ENCODE measurements around the gene FAM216B. TPM values are rescaled to one million over a fixed set of nuclear protein-coding genes. Genes with fewer than 3 reads are reported as not detected.

Gene FAM216B
- total RNA-seq, 2 donors from 2014 or later: not detected

DNA sequence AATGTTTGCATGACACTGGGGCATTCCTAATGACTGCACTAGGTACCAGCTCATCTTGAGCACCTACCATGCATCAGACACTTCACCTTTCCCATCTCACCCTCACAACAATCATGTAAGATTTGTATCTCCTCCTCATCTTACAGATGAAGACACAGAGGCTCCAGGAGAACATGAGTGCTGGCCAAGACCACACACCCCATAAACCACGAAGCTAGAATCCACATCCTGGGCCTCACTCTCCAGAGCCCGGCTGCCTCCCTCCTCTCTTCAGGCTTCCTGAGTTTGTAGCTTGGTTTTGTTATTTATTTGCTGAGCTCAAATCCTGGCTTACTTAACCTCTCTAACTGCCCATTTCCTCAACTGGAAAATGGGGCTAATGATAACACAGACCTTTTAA, 25.9 kb downstream of the FAM216B start:
- Mint-ChIP-seq H3K27me3 (ENCODE audit: insufficient read depth) (peaks cover 2% of the 10 kb centered on the region), H3K4me3 (no peak overlapping the region), H3K36me3 (ENCODE audit: low read depth) (peaks cover 4% of the 10 kb centered on the region), H3K4me1 (no peaks in the 10 kb centered on the region), H3K9me3 (peaks cover 6% of the 10 kb centered on the region), H3K27ac (no peak overlapping the region)
- no peak for TF ChIP-seq CTCF (conservative IDR thresholded peaks at IDR 0.05)
- Histone ChIP-seq H3K9ac (ENCODE audit: extremely low read depth, low read length, poor library complexity, severe bottlenecking) (no peak overlapping the region), H3K4me1 (ENCODE audit: control insufficient read depth, insufficient read depth, low read length) (no peaks in the 10 kb centered on the region), H3K36me3 (ENCODE audit: control insufficient read depth, insufficient read depth, low read length) (no peaks in the 10 kb centered on the region), H3K27me3 (ENCODE audit: control insufficient read depth, insufficient read depth, low read length, poor library complexity, severe bottlenecking) (no peaks in the 10 kb centered on the region), H3K27ac (ENCODE audit: low read depth, low read length) (no peak overlapping the region), H3K4me3 (ENCODE audit: low read length) (no peak overlapping the region), H3K9me3 (ENCODE audit: control insufficient read depth, low read length) (no peaks in the 10 kb centered on the region)
- 100% methylated on average over 2 of the region's 2 CpGs for WGBS, 2 experiments (ENCODE audit: insufficient coverage in 1 of 2, insufficient read length in 1 of 2)
- no peak for DNase-seq

GRCh38 chr13:42807866-42808265, 26.5 kb downstream of the FAM216B start:
- Histone ChIP-seq H3K27ac (ENCODE audit: low read depth, low read length) (no peak overlapping the region), H3K27me3 (ENCODE audit: control insufficient read depth, insufficient read depth, low read length, poor library complexity, severe bottlenecking) (no peaks in the 10 kb centered on the region), H3K36me3 (ENCODE audit: control insufficient read depth, insufficient read depth, low read length) (no peaks in the 10 kb centered on the region), H3K9ac (ENCODE audit: extremely low read depth, low read length, poor library complexity, severe bottlenecking) (no peak overlapping the region), H3K9me3 (ENCODE audit: control insufficient read depth, low read length) (no peaks in the 10 kb centered on the region), H3K4me1 (ENCODE audit: control insufficient read depth, insufficient read depth, low read length) (no peaks in the 10 kb centered on the region), H3K4me3 (ENCODE audit: low read length) (no peak overlapping the region)
- 94 to 100% methylated on average over 1 to 4 of the region's 4 CpGs for WGBS, 2 experiments (ENCODE audit: insufficient coverage in 1 of 2, insufficient read length in 1 of 2)
- peaks cover 2% of the 10 kb centered on the region for H3K27me3 Mint-ChIP-seq (ENCODE audit: insufficient read depth)
- peaks cover 6% of the 10 kb centered on the region for H3K9me3 Mint-ChIP-seq
- TF ChIP-seq CTCF (conservative IDR thresholded peaks at IDR 0.05): no peak
- H3K4me3 Mint-ChIP-seq: no peak overlapping the region
- H3K36me3 Mint-ChIP-seq (ENCODE audit: low read depth): peaks cover 4% of the 10 kb centered on the region
- H3K4me1 Mint-ChIP-seq: no peaks in the 10 kb centered on the region
- no peak for DNase-seq
- no peak overlapping the region for H3K27ac Mint-ChIP-seq

- no peaks in the 10 kb centered on the region for H3K9me3 ChIP-seq (ENCODE audit: control insufficient read depth, low read length)
- no peak overlapping the region for H3K4me3 Mint-ChIP-seq
- no peak overlapping the region for H3K27ac Mint-ChIP-seq
- TF ChIP-seq CTCF (conservative IDR thresholded peaks at IDR 0.05): no peak
- H3K36me3 ChIP-seq (ENCODE audit: control insufficient read depth, insufficient read depth, low read length): no peaks in the 10 kb centered on the region
- no peaks in the 10 kb centered on the region for H3K4me1 ChIP-seq (ENCODE audit: control insufficient read depth, insufficient read depth, low read length)
- H3K4me1 Mint-ChIP-seq: no peaks in the 10 kb centered on the region
- peaks cover 2% of the 10 kb centered on the region for H3K27me3 Mint-ChIP-seq (ENCODE audit: insufficient read depth)
- no peak for DNase-seq
- H3K27ac ChIP-seq (ENCODE audit: low read depth, low read length): no peak overlapping the region
- H3K9me3 Mint-ChIP-seq: peaks cover 6% of the 10 kb centered on the region
- H3K4me3 ChIP-seq (ENCODE audit: low read length): no peak overlapping the region
- H3K36me3 Mint-ChIP-seq (ENCODE audit: low read depth): peaks cover 4% of the 10 kb centered on the region
- no peak overlapping the region for H3K9ac ChIP-seq (ENCODE audit: extremely low read depth, low read length, poor library complexity, severe bottlenecking)
- 83 to 92% methylated on average over 3 to 5 of the region's 5 CpGs for WGBS, 2 experiments (ENCODE audit: insufficient coverage in 1 of 2, insufficient read length in 1 of 2)
- no peaks in the 10 kb centered on the region for H3K27me3 ChIP-seq (ENCODE audit: control insufficient read depth, insufficient read depth, low read length, poor library complexity, severe bottlenecking)
Measured at GRCh38 chr13:42808341-42808940, 27.1 kb downstream of the FAM216B start.
